Urinary bladder (tissue), 4 donors: ENCODE results near the gene CBX3. TPM values are rescaled to one million over a fixed set of nuclear protein-coding genes. Genes with fewer than 3 reads are reported as not detected.
"Not testable (repeated sequence)": the region's sequence is repeated elsewhere in the genome, so short reads cannot be mapped to it uniquely, and the experiment has no call there.

Experiments used
- DNase-seq: peaks from one replicate; pipeline ENCODE4 v3.0.0-alpha.2; 2015; ENCODE audit errors: extremely low spot score
- H3K27ac ChIP-seq: one replicate; pipeline ENCODE4 v1.5.1; 2013; ENCODE audit warnings: low read depth, mild to moderate bottlenecking, moderate library complexity
- H3K36me3 ChIP-seq: one replicate; pipeline ENCODE4 v1.6.1; 2013; ENCODE audit warnings: mild to moderate bottlenecking, moderate library complexity; ENCODE audit not compliant: insufficient read depth
- H3K4me1 ChIP-seq: one replicate; pipeline ENCODE4 v1.6.1; 2013; ENCODE audit warnings: mild to moderate bottlenecking, moderate library complexity; ENCODE audit not compliant: insufficient read depth
- H3K4me3 ChIP-seq: one replicate; pipeline ENCODE4 v1.5.1; 2013; ENCODE audit warnings: low read depth, low read length
- WGBS: extraction: QIAGEN DNeasy Blood & Tissue Kit; methylation state at CpG from one replicate; pipeline ENCODE4 v1.1.7; 2013; 5-methylcytosine and 5-hydroxymethylcytosine counted together
- polyA plus RNA-seq: library from polyadenylated mRNA; stranded (reverse); fragments of 200-250 nt; gene quantifications from one replicate; pipeline ENCODE4 v1.2.3, GENCODE V29; 2013
- total RNA-seq: library from RNA; depleted of rRNA; stranded (reverse); fragments of >200 nt; gene quantifications from one replicate; pipeline ENCODE4 v1.2.3, GENCODE V29; 2014
- donor health status: healthy with polysubstance abuse.
- donor health status: healthy.

The CBX3 gene
- total and polyA plus RNA-seq, 2 donors: 79.6 to 134 TPM

- no peak for DNase-seq
- WGBS: 76% methylated on average over 2 of the region's 2 CpGs
- H3K27ac ChIP-seq: no peak overlapping the region
Observed at GRCh38 chr7:26216049-26216448, 14.5 kb downstream of the CBX3 start.

DNA sequence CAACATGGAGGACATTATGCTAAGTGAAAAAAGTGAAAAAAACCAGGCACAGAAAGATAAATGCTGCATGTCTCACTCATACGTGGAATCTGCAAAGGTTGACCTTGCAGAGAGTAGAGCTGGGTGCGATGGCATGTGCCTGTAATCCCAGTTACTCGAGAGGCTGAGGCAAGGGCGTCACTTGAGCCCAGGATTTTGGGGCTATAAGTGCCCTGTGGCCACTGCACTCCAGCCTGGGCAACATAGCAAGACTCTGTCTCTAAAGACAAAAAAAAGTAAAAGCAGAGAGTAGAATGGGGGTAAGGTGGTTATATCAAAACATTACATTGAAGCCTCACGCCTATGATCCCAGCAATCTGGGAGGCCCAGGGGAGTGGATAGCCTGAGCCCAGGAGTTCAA lies 22.8 kb downstream of the CBX3 start:
- Histone ChIP-seq H3K27ac (no peak overlapping the region), H3K36me3 (no peaks in the 10 kb centered on the region), H3K4me1 (no peaks in the 10 kb centered on the region), H3K4me3 (no peak overlapping the region)
- DNase-seq: no peak
- 62% methylated on average over 5 of the region's 5 CpGs for WGBS

More at GRCh38 chr7:26216049-26216448, 14.5 kb downstream of the CBX3 start:
- H3K4me3 ChIP-seq: no peak overlapping the region
- H3K4me1 ChIP-seq: no peaks in the 10 kb centered on the region
- H3K36me3 ChIP-seq: no peaks in the 10 kb centered on the region

- Histone ChIP-seq H3K36me3 (no peaks in the 10 kb centered on the region), H3K27ac (no peak overlapping the region), H3K4me3 (no peak overlapping the region), H3K4me1 (no peaks in the 10 kb centered on the region)
- DNase-seq: no peak
- WGBS: 92% methylated on average over 2 of the region's 2 CpGs
Observed at GRCh38 chr7:26227987-26228386, 26.4 kb downstream of the CBX3 start.

- WGBS: 78% methylated on average over 5 of the region's 5 CpGs
- H3K4me1 ChIP-seq: no peaks in the 10 kb centered on the region
- no peak overlapping the region for H3K4me3 ChIP-seq
- H3K27ac ChIP-seq: no peak overlapping the region
- H3K36me3 ChIP-seq: no peaks in the 10 kb centered on the region
- DNase-seq: no peak
Observed at GRCh38 chr7:26233902-26234511, 32.5 kb downstream of the CBX3 start.

DNA sequence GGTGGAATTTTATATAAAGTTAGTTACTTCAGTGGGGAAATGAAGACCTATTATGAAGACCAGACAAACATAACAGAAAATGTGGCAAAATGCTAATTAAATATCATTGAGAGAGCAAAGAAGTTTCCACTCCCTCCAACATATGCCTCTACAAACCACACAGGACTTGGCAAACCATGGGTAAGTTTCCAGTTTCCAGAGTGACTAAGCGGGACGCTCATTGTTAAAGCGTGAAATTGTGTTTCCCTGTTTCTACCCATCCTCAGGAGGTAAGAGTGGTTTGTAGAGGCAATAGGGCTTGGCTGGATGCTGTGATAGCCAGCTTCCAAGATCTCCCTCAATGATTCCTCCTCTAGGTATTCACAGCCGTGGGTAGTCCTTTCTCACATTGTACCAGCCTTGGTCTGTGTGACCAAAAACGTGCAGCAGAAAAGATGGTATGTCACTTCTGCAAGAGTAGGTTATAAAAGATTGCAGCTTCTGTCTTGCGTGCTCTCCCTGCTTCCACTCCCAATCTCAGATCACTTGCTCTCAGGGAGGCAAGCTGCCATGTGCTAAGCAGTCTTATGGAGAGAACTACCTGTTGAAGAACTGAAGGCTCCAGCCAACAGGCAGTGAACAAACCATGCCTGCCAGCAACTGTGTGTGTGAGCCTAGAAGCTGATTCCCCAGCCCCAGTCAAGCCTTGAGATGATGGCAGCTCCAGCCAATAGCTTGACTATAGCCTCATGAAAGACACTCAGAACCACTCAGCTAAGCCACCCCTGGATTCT lies 35.7 kb downstream of the CBX3 start:
- Histone ChIP-seq H3K4me1 (no peaks in the 10 kb centered on the region), H3K36me3 (no peaks in the 10 kb centered on the region), H3K27ac (no peak overlapping the region), H3K4me3 (no peak overlapping the region)
- DNase-seq: no peak
- WGBS: 85% methylated on average over 6 of the region's 6 CpGs

- 52% methylated on average over 3 of the region's 3 CpGs for WGBS
- H3K4me1 ChIP-seq: no peaks in the 10 kb centered on the region
- H3K4me3 ChIP-seq: no peak overlapping the region
- no peak for DNase-seq
- H3K36me3 ChIP-seq: no peaks in the 10 kb centered on the region
- H3K27ac ChIP-seq: no peak overlapping the region
Observed at GRCh38 chr7:26238032-26238431, 36.5 kb downstream of the CBX3 start.

DNA sequence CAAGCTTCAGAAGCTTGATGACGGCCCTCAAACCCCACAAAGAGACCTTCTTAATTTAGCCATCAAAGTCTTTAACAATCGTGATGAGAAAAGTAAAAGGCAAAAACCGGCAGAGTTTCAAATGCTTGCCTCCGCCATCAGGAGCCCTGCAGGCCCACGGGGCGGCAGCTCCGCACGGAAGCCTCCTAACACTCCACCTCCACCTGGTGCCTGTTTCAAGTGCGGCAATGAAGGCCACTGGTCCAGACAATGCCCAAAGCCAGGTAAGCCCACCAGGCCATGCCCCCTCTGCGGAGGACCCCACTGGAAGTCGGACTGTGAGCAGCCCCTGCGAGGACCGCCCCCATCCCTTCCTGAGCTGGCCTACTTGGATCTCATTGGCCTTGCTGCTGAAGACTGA lies 43.6 kb downstream of the CBX3 start:
- Histone ChIP-seq H3K4me3 (no peak overlapping the region), H3K36me3 (no peaks in the 10 kb centered on the region), H3K27ac (no peak overlapping the region), H3K4me1 (no peaks in the 10 kb centered on the region)
- no peak for DNase-seq
- 93% methylated on average over 13 of the region's 13 CpGs for WGBS

GRCh38 chr7:26250239-26250638 lies 48.7 kb downstream of the CBX3 start:
- no peaks in the 10 kb centered on the region for H3K36me3 ChIP-seq
- 76% methylated on average over 12 of the region's 12 CpGs for WGBS
- no peak overlapping the region for H3K27ac ChIP-seq
- H3K4me1 ChIP-seq: no peaks in the 10 kb centered on the region
- H3K4me3 ChIP-seq: no peak overlapping the region
- no peak for DNase-seq

GRCh38 chr7:26261866-26262265 lies 60.3 kb downstream of the CBX3 start:
- WGBS: 95% methylated on average over 21 of the region's 29 CpGs
- not testable (repeated sequence) for H3K36me3 ChIP-seq

More at GRCh38 chr7:26261866-26262265, 60.3 kb downstream of the CBX3 start:
- DNase-seq, H3K4me1 ChIP-seq, H3K4me3 ChIP-seq, H3K27ac ChIP-seq: not testable (repeated sequence)

Other genes with a start within 250 kb of the CBX3 start
- 2.4 TPM for gene NFE2L3, start 49.5 kb upstream of the CBX3 start, total RNA-seq
- 2.7 TPM for gene NFE2L3, start 49.5 kb upstream of the CBX3 start, polyA plus RNA-seq
- 186 TPM for gene HNRNPA2B1, start 999 bp upstream of the CBX3 start, total RNA-seq
- 496 TPM for gene HNRNPA2B1, start 999 bp upstream of the CBX3 start, polyA plus RNA-seq
- gene SNX10, start 90.1 kb downstream of the CBX3 start, total RNA-seq: 7.1 TPM
- 3.7 TPM for gene SNX10, start 90.1 kb downstream of the CBX3 start, polyA plus RNA-seq